Stimulated activated effector memory CD8-positive, alpha-beta T cell treated with anti-CD3 and anti-CD28 coated beads, Interleukin-12 subunit alpha, Interleukin-12 subunit beta, amount 100 ng/mL, for 72 hours (primary cell): ENCODE measurements around the gene CDKN2D.
"Not testable (repeated sequence)": the region's sequence is repeated elsewhere in the genome, so short reads cannot be mapped to it uniquely, and the experiment has no call there.

ENCODE experiments used
- ATAC-seq: fragments of 150-1000 bp; cut with Tn5 transposase; 2 replicates; pipeline ENCODE4 v1.10.0; 2021
- DNase-seq, 2 donors: peaks; one replicate each; pipeline ENCODE4 v3.0.0; 2021 to 2022; ENCODE audit warnings: low spot score in 2 of 2
- H3K27ac Mint-ChIP-seq: one replicate; pipeline ENCODE4 v1.8.0; 2022; ENCODE audit warnings: mild to moderate bottlenecking, mixed read lengths
- H3K36me3 Mint-ChIP-seq: one replicate; pipeline ENCODE4 v1.8.0; 2022; ENCODE audit warnings: mild to moderate bottlenecking, mixed read lengths
- H3K4me1 Mint-ChIP-seq: one replicate; pipeline ENCODE4 v1.8.0; 2022; ENCODE audit warnings: mixed read lengths
- H3K4me3 Mint-ChIP-seq: one replicate; pipeline ENCODE4 v1.8.0; 2022; ENCODE audit warnings: mild to moderate bottlenecking, mixed read lengths
- H3K9me3 Mint-ChIP-seq: one replicate; pipeline ENCODE4 v1.8.0; 2022; ENCODE audit warnings: mixed read lengths

CDKN2D gene

GRCh38 chr19:10548746-10549276 lies 20.0 kb downstream of the CDKN2D start:
- DNase-seq: no peak
- Mint-ChIP-seq H3K36me3 (peaks cover 83% of the 10 kb centered on the region), H3K27ac (no peak overlapping the region), H3K4me3 (no peak overlapping the region), H3K9me3 (no peaks in the 10 kb centered on the region), H3K4me1 (peaks cover 34% of the 10 kb centered on the region)
- no peak for ATAC-seq

DNA sequence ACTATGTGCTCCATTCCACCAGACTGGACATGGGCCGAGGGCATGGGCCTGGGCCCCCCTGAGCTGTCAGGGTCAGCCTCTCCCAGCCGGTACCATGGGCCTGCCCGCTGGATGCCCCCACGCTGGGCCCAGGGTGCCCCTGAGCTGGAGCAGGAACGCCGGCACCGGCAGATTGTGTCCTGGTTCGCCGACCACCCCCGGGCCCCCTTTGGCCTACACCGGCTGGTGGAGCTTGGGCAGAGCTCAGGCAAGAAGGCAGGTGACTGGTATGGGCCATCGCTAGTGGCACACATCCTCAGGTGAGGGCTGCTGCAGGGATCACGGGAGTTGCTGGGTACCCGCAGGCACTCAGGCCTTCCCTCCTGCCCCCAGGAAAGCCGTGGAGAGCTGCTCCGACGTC lies 22.0 kb downstream of the CDKN2D start:
- Mint-ChIP-seq H3K4me1 (peaks cover 18% of the 10 kb centered on the region), H3K9me3 (no peaks in the 10 kb centered on the region), H3K36me3 (peaks cover 63% of the 10 kb centered on the region), H3K4me3 (no peak overlapping the region), H3K27ac (no peak overlapping the region)
- DNase-seq: no peak
- no peak for ATAC-seq

- DNase-seq (no peak), ATAC-seq (no peak)
- Mint-ChIP-seq H3K4me3 (peak overlapping the region; percentile 83), H3K27ac (peak overlapping the region; percentile 89), H3K4me1 (peaks cover 20% of the 10 kb centered on the region), H3K36me3 (peaks cover 49% of the 10 kb centered on the region), H3K9me3 (no peaks in the 10 kb centered on the region)
Measured at GRCh38 chr19:10544753-10545251, 24.0 kb downstream of the CDKN2D start.

- H3K4me1 Mint-ChIP-seq: peaks cover 20% of the 10 kb centered on the region
- ATAC-seq (peak; percentile 43), DNase-seq (peak in 1 of 2 donors; percentile 63)
- H3K27ac Mint-ChIP-seq: peak overlapping the region; percentile 89
- peaks cover 45% of the 10 kb centered on the region for H3K36me3 Mint-ChIP-seq
- peak overlapping the region; percentile 83 for H3K4me3 Mint-ChIP-seq
- H3K9me3 Mint-ChIP-seq: no peaks in the 10 kb centered on the region
Measured at GRCh38 chr19:10544242-10544752, 24.5 kb downstream of the CDKN2D start.

DNA sequence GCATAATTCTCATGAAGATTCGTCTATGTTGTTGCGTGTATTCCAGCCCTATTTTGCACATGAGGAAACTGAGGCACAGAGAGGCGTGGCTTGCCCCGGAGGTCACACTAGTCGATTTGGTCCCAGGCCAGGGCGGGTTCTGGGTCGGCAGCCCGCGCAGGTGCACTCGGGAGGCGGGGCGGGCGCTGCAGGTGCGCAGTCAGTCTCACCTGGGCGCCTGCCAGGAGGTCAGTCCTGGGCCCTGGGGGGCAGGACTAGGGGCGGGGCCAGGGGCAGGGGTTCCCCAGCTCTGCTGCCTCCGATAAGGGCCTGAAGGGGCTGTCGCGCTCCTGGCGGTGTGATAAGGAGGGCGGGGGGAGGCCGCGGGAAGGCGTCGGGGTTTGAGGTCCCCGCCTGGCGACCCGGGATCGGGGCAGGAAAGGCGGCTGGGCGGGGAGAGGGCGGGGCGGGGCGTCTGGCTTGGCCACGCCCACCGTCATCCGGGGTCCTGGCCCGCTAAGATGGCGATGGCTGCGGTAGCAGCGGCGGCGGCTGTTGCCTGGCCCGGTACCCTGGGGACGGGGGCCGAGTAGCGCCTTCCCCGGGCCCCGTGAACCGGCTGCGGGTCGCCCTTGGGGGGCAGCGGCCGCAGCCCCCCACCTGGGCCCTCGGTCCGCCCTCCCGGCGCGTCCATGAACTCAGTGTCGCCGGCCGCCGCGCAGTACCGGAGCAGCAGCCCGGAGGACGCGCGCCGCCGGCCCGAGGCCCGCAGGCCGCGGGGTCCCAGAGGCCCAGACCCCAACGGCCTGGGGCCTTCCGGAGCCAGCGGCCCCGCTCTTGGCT lies 25.1 kb downstream of the CDKN2D start, which contains the start of gene ATG4D:
Gene ATG4D, plus strand, starts transcription at position 485 of the 822 bp plus-strand sequence. Its CDS starts 187 bp downstream, at position 672.
- Mint-ChIP-seq H3K9me3 (no peaks in the 10 kb centered on the region), H3K36me3 (peaks cover 39% of the 10 kb centered on the region), H3K4me3 (peak within 1 kb of the TSS; percentile 83), H3K4me1 (peaks cover 20% of the 10 kb centered on the region), H3K27ac (peak within 1 kb of the TSS; percentile 89)
- peak; percentile 88 for ATAC-seq
- DNase-seq: peak; percentile 82 to 87

GRCh38 chr19:10543059-10543419 lies 25.7 kb downstream of the CDKN2D start:
- Mint-ChIP-seq H3K4me3 (peak overlapping the region; percentile 83), H3K9me3 (no peaks in the 10 kb centered on the region), H3K27ac (peak overlapping the region; percentile 76), H3K4me1 (peaks cover 20% of the 10 kb centered on the region), H3K36me3 (peaks cover 33% of the 10 kb centered on the region)
- ATAC-seq (no peak), DNase-seq (no peak)

DNA sequence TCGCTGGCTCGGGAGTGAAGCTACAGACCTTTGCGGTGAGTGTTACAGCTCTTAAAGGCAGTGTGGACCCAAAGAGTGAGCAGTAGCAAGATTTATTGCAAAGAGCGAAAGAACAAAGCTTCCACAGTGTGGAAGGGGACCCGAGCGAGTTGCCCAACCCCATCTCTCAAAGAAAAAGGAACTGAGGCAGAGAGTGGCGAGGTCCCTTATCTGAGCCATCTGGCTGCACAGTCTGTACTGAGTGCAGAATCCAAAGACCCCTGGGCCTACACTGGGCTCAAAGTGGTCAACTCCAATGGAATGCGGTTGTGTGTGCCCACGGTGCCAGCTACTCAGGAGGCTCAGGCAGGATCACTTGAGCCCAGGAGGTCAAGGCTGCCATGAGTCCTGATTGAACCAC lies 29.8 kb downstream of the CDKN2D start:
- not testable (repeated sequence) for H3K9me3 Mint-ChIP-seq, H3K4me1 Mint-ChIP-seq, ATAC-seq, H3K4me3 Mint-ChIP-seq, H3K36me3 Mint-ChIP-seq, DNase-seq, H3K27ac Mint-ChIP-seq

DNA sequence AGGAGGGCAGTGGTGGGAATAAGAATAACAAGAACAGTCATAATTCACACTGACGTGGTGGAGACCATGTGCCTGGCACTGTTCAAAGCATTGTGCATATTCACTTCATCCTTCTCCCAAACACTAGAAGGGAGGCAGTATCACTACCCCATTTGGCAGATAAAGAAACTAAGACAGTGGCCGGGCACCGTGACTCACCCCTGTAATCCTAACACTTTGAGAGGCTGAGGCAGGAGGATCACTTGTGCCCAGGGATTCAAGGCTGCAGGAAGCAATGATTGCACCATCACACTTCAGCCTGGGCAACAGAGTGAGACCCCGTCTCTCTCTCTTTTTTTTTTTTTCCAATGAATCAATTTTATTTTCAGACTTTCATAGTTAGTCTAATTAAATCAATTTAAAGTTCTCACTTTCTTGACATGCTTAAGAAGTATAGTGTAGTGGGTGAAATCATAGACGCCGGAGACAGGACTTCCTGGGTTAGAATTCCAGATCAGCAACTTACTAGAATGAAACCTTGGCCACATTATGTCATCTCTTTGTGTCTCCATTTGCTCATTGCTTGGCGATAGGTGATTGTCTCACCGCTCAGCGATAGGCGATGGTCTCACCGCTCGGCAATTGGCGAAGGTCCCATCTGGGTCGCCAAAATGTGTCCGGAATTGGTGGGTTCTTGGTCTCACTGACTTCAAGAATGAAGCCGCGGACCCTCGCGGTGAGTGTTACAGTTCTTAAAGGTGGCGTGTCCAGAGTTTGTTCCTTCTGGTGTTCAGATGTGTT lies 30.4 kb downstream of the CDKN2D start:
- Mint-ChIP-seq H3K36me3 (peaks cover 8% of the 10 kb centered on the region), H3K4me1 (peaks cover 7% of the 10 kb centered on the region), H3K27ac (no peak overlapping the region), H3K9me3 (no peaks in the 10 kb centered on the region), H3K4me3 (no peak overlapping the region)
- ATAC-seq: peak; percentile 40
- DNase-seq: no peak

DNA sequence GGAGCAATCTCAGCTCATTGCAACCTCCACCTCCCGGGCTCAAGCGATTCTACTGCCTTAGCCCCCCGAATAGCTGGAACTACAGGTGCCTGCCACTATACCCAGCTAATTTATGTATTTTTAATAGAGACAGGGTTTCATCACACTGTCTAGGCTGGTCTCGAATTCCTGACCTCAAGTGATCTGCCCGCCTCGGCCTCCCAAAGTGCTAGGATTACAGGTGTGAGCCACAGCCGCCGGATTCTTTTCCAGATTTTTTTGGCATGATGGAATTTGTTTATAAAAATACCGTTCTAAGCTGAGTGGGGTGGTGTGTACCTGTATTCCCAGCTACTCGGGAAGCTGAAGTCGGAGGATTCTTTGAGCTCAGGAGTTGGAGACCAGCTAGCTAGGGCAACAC lies 31.1 kb downstream of the CDKN2D start:
- no peak for ATAC-seq
- Mint-ChIP-seq H3K4me3 (no peak overlapping the region), H3K9me3 (no peaks in the 10 kb centered on the region), H3K4me1 (peaks cover 4% of the 10 kb centered on the region), H3K27ac (no peak overlapping the region), H3K36me3 (peaks cover 8% of the 10 kb centered on the region)
- DNase-seq: no peak

- no peak overlapping the region for H3K4me3 Mint-ChIP-seq
- H3K36me3 Mint-ChIP-seq: peaks cover 8% of the 10 kb centered on the region
- no peak overlapping the region for H3K27ac Mint-ChIP-seq
- DNase-seq (no peak), ATAC-seq (no peak)
- H3K4me1 Mint-ChIP-seq: no peaks in the 10 kb centered on the region
- H3K9me3 Mint-ChIP-seq: no peaks in the 10 kb centered on the region
Measured at GRCh38 chr19:10535613-10536012, 33.2 kb downstream of the CDKN2D start.

DNA sequence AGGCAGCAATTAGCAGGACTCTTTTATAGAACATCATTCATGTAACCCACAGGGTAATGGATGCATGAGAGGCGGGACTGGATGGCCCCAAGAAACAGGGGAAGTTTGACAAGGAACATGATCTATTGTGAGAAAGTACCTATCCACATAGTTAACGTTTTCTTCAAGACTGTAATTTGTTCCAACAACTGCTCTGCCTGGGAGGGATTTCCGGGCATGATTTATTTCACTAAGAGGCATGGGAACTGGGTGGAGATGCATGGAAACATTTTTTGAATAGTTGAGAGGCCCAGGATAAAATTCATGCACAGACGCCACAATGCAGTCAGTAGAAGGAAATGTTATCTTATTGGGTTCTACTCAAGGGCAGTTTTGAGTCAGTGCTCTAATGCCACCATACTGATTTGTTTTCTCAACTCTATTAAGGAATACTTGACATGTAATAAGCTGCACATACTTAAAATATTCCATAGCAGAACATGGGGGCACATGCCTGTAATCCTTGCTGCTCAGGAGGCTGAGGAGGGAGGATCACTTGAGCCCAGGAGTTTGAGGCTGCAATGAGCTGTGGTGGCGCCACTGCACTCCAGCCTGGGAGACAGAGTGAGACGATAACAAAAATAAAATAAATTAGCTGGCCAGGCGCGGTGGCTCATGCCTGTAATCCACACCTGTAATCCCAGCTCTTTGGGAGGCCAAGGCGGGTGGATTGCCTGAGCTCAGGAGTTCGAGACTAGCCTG lies 35.0 kb downstream of the CDKN2D start:
- H3K4me1 Mint-ChIP-seq: no peaks in the 10 kb centered on the region
- DNase-seq: no peak
- H3K4me3 Mint-ChIP-seq: no peak overlapping the region
- ATAC-seq: no peak
- no peak overlapping the region for H3K27ac Mint-ChIP-seq
- H3K36me3 Mint-ChIP-seq: no peaks in the 10 kb centered on the region
- no peaks in the 10 kb centered on the region for H3K9me3 Mint-ChIP-seq

DNA sequence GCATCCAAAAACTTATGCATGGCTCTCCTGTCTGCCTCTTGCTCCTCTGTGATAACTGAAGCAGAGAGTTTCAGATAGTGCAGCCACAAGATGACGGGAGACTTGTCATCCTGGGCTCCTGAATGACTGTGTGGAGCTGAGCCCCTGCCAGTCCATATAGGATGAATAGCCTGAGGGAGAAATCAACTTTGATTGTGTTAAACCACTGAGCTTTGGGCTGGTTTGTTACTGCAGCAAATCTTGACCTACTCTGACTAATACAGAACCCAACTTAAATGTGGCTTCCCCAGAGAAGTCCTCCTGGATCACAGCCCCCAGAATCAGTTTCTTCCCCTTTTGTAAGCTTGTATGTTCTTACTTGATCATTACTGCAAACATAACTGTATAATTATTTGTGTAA lies 36.3 kb downstream of the CDKN2D start:
- Mint-ChIP-seq H3K9me3 (no peaks in the 10 kb centered on the region), H3K4me3 (no peak overlapping the region), H3K4me1 (no peaks in the 10 kb centered on the region), H3K36me3 (no peaks in the 10 kb centered on the region), H3K27ac (no peak overlapping the region)
- no peak for DNase-seq
- peak; percentile 37 for ATAC-seq

GRCh38 chr19:10526887-10527286 lies 41.9 kb downstream of the CDKN2D start:
- H3K9me3 Mint-ChIP-seq, ATAC-seq, H3K27ac Mint-ChIP-seq, H3K36me3 Mint-ChIP-seq, H3K4me3 Mint-ChIP-seq, H3K4me1 Mint-ChIP-seq, DNase-seq: not testable (repeated sequence)

- DNase-seq (no peak), ATAC-seq (no peak)
- no peak overlapping the region for H3K27ac Mint-ChIP-seq
- H3K36me3 Mint-ChIP-seq: no peaks in the 10 kb centered on the region
- H3K4me1 Mint-ChIP-seq: no peaks in the 10 kb centered on the region
- no peak overlapping the region for H3K4me3 Mint-ChIP-seq
- no peaks in the 10 kb centered on the region for H3K9me3 Mint-ChIP-seq
Measured at GRCh38 chr19:10525636-10526035, 43.1 kb downstream of the CDKN2D start.
